Peyer's patch (tissue), 4 donors: ENCODE measurements around the gene CUBN.

ENCODE experiments used
- POLR2A ChIP-seq, 2 donors: fragments of 450-650 bp; IDR thresholded peaks; one replicate each; pipeline ENCODE4 v1.5.1; 2017; ENCODE audit warnings: antibody characterized with exemption in 2 of 2, mild to moderate bottlenecking in 2 of 2, moderate library complexity in 2 of 2
- TF ChIP-seq, protein P1 (sequence below), 6 experiments: fragments of 450-650 bp in 4 of 6; fragments of 200-600 bp in 2 of 6; sonication (generic) in 1 of 6; IDR thresholded peaks; one replicate each; pipeline ENCODE4 v1.5.1; 2017 to 2019; ENCODE audit warnings: antibody characterized with exemption in 6 of 6, mild to moderate bottlenecking in 3 of 6, moderate library complexity in 1 of 6

- TF ChIP-seq, protein P1, sequence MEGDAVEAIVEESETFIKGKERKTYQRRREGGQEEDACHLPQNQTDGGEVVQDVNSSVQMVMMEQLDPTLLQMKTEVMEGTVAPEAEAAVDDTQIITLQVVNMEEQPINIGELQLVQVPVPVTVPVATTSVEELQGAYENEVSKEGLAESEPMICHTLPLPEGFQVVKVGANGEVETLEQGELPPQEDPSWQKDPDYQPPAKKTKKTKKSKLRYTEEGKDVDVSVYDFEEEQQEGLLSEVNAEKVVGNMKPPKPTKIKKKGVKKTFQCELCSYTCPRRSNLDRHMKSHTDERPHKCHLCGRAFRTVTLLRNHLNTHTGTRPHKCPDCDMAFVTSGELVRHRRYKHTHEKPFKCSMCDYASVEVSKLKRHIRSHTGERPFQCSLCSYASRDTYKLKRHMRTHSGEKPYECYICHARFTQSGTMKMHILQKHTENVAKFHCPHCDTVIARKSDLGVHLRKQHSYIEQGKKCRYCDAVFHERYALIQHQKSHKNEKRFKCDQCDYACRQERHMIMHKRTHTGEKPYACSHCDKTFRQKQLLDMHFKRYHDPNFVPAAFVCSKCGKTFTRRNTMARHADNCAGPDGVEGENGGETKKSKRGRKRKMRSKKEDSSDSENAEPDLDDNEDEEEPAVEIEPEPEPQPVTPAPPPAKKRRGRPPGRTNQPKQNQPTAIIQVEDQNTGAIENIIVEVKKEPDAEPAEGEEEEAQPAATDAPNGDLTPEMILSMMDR (IDR thresholded peaks at IDR 0.05) = no peak
- no peak for TF ChIP-seq POLR2A (IDR thresholded peaks at IDR 0.05)
These were observed 334.1 kb downstream of the CUBN start for GRCh38 chr10:16795410-16796073.
